HG03457 (cell line): ENCODE data around the gene TMEM11.

Source experiments
- ATAC-seq: cut with Tn5 transposase; IDR thresholded peaks from one replicate; pipeline ENCODE4 v1.9.1; 2021; ENCODE audit warnings: moderate number of reproducible peaks; ENCODE audit not compliant: unreplicated experiment

TMEM11 gene

DNA sequence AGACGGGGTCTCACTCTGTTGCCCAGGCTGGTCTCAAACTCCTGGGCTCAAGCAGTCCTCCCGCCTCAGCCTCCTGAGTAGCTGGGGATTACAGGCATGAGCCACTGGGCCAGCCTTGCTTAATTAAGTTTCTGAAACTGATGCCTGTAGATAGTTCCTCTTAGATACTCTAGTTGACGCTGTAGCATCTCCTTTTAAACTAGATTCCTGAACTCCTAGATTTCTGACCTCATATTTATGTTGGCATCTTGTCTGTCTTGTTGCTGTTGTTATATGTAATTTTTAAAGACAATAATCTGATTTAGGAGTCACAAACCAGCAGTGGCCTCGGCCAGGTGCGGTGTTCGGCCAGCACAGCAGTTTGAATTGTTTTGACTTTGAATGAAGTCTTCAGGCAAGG, 49.7 kb downstream of the TMEM11 start:
- ATAC-seq, result no peak

DNA sequence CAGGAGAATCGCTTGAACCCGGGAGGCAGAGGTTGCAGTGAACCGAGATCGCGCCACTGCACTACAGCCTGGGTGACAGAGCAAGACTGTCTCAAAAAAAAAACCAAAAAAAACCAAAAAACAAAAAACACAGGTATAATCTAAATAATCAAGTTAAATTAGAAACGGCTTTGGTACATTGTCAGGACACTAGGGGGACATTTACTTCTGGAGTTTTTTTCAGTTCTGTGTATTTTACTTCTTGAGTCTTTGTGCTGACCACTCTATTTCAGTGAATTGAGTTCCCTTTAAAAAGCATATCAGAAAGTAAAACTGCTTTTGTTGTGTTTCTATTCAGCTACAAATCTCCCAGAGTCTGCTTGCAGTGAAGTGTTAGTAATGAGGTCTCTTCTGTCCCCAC, 50.9 kb downstream of the TMEM11 start:
- ATAC-seq, result no peak

DNA sequence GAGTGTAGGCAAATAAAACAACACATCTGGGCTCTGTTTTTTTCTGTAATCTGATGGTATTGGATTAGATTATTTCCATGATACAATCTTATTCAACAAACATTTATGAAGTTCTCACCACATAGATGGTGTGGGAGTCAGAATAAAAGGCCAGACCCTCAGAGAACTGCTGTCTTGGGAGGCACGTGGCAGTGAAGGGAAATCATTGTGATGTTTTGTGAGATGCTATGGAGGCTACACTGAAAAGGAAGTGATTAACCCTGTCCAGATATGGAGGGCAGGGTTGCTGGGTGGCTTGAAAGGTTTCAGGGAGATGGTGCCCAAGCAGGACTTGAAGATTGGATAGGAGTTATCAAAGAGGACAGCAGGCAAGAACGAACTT, 51.6 kb downstream of the TMEM11 start:
- ATAC-seq, result no peak

DNA sequence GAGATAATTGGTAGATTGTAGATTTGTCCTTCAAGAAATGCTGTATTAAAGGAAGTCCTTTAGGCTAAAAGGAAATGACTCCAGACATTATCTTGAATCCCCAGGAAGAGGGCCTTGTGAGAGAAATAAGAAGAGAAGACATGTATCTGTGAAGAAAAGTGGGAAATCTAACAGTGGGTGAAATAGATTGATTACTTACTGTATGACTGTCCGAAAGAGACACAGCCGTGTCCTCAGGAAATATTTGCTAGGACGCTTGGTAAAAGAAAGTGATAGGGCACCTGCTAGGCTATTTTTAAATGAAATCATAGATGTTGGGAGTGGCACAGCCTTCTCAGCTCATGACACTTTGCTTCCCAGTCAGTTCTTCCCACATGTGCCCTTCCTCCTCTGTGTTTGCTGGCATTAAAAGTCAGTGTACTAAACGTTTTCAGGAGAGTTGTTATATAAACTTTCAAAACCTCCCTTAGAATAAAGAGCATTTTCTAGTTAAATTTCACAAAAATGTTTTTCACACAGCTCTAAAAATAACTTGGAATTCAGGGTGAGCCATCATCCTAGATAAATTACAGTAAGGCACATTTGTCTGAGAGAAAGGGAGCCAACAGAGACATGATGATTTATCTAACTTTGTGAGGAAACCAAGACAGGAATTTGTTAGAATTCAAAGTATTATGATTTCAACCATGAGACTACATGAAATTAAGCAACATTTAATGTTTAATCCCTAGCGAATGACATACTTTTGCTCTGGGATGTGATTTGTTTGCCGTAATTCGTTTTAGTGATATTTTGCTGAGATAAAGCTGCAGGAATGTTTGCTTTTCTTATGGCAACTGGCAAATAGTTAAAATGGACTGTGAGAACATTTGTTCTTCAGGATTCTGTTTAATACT, 52.2 kb downstream of the TMEM11 start:
- ATAC-seq, result no peak

DNA sequence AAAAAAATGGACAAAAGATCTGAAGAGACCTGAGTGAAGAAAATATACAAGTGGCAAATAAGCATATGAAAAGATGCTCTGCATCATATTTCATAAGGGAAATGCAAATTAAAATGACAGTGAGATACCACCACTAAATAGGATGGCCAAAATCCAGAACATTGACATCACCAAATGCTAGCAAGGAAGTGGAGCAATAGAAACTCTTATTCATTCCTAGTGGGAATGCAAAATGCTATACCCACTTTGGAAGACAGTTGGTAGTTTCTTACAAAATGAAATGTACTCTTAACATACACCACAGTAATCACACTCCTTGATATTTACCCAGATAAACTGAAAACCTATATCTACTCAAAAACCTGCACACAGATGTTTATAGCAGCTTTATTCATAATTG, 53.6 kb downstream of the TMEM11 start:
- no peak for ATAC-seq

DNA sequence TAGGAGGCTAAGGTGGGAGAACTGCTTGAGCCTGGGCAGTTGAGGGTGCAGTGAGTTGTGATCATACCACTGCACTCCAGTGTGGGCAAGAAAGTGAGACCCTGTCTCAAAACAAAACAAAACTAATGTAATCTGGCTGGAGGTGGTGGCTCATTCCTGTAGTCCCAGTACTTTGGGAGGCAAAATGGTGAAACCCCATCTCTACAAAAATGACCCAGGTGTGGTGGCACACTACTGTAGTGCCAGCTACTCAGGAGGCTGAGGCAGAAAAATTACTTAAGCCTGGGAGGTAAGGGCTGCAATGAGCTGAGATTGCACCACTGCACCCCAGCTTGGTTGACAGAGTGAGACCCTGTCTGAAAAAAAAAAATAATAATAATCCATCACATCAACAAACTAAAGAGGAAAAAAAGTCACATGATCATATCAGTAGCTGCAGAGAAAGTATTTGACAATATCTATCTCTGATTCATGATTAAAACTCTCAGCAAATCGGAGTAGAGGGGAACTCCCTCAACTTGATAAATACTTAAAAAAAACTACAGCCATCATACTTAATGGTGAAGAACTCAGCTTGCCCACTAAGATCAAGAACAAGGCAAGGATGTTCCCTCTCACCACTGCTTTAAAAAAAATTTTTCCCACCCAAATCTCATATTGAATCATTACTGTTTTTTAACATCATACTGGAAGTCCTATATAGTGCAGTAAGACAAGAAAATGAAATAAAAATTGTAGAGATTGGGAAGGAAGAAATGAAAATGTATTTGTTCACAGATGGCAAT, 56.2 kb downstream of the TMEM11 start:
- ATAC-seq, result no peak

DNA sequence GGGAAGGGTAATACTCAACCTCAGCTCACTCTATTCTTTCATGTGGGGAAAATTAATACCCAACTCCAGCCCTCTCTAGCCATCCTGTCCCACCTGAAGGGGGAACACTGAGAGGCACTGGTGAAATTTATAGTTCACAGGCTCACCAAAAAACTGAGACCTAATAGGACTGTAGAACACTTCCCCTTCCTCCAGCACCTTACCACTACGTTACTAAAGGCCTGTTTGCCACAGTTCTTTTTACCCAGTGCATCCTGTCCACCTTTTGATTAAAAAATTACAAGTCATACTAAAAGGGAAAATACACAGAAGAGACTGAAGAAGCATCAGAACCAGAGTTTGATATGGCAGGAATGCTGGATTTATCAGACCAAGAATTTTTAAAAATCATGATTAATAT, 61.2 kb downstream of the TMEM11 start:
- ATAC-seq, result no peak

DNA sequence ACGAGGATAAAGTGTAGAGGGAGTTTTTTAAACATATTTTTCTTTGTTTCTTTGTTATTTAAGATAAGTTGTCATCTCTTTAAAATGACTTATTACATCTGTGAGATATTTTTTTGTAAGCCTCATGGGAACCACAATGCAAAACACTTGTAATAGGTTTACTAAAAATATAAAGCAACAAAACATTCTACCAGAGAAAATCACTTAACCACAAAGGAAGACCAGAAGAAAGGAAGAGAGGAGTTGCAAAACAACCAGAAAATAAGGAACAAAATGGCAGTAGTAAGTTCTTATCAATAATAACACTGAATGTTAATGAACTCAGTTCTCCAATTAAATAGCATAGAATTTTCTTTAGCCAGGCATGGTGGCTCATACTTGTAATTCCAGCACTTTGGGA, 64.3 kb downstream of the TMEM11 start:
- no peak for ATAC-seq
